Subcutaneous abdominal adipose tissue (tissue), 5 donors: ENCODE results near the gene PHOX2B.

Experiments
- H3K27ac ChIP-seq: one replicate; pipeline ENCODE4 v1.7.0; 2013; ENCODE audit warnings: low read depth, mild to moderate bottlenecking, inconsistent platforms, low read length, moderate library complexity
- H3K27me3 ChIP-seq, 5 donors: one replicate each; pipeline ENCODE4 v1.7.0; 2013; ENCODE audit warnings: low read length in 5 of 5, inconsistent platforms in 1 of 5; ENCODE audit not compliant: control insufficient read depth in 5 of 5, insufficient read depth in 4 of 5
- H3K36me3 ChIP-seq, 5 donors: one replicate each; pipeline ENCODE4 v1.7.0; 2013; ENCODE audit warnings: low read length in 5 of 5; ENCODE audit not compliant: control insufficient read depth in 5 of 5, insufficient read depth in 5 of 5
- H3K4me1 ChIP-seq, 5 donors: one replicate each; pipeline ENCODE4 v1.7.0; 2013; ENCODE audit warnings: low read length in 5 of 5, mild to moderate bottlenecking in 3 of 5, moderate library complexity in 1 of 5; ENCODE audit not compliant: control insufficient read depth in 5 of 5, insufficient read depth in 5 of 5
- H3K4me3 ChIP-seq, 5 donors: one replicate each; pipeline ENCODE4 v1.7.0; 2013; ENCODE audit warnings: low read length in 5 of 5, low read depth in 1 of 5
- H3K9ac ChIP-seq, 5 donors: one replicate each; pipeline ENCODE4 v1.7.0; 2013; ENCODE audit warnings: low read length in 5 of 5, mild to moderate bottlenecking in 4 of 5, moderate library complexity in 3 of 5
- H3K9me3 ChIP-seq, 5 donors: one replicate each; pipeline ENCODE4 v1.7.0; 2013; ENCODE audit warnings: low read length in 5 of 5; ENCODE audit not compliant: control insufficient read depth in 5 of 5
- donor health status: healthy.
- donor health status: healthy.
- donor health status: healthy.
- donor health status: healthy.
- donor health status: healthy.

The PHOX2B gene

DNA sequence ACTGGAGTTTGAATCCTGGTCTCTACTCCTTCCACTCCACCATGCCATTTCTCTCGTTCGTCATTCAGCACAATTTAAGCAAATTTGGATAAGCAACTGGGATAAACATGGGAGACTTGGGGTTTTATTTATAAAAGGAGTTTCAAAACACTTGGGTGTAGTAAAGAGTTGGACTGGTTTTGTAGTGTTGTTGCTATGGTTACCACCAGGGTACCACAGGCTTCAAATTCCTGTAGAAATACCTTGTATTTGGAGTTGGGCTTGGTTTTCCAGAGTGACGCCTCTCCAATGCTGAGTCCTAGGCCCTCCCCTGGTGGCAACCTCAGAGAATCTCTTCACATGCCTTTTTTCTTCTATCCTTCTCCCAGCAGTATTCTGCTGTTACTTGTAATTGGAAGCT, 27.9 kb upstream of the PHOX2B start:
- no peaks in the 10 kb centered on the region for H3K36me3 ChIP-seq
- H3K9ac ChIP-seq: no peak overlapping the region
- peaks cover 0 to 4% (median 0%) of the 10 kb centered on the region in 5 donors for H3K27me3 ChIP-seq
- no peak overlapping the region for H3K27ac ChIP-seq
- no peak overlapping the region for H3K4me3 ChIP-seq
- no peaks in the 10 kb centered on the region for H3K4me1 ChIP-seq
- H3K9me3 ChIP-seq: no peaks in the 10 kb centered on the region

DNA sequence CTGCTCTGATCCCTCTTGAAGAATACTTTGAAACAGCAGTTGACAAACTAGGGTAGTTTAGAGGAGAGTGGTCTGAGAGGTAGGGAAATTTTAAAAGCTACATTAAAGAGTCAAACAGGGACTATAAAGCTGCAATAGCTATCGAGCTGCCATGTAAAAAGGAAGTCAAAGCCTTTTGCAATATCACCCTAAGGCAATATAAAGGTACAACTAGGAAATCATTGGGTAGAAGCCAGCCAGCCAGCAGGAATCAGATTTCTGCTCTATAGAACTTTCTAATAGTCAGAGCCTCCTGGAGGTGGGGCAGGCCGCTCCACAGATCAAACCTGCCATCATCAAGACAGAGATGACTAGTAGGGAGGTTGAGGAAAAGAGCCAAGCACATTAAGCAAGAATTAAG, 15.2 kb upstream of the PHOX2B start:
- peaks cover 2 to 6% (median 3%) of the 10 kb centered on the region in 5 donors for H3K27me3 ChIP-seq
- H3K4me1 ChIP-seq: no peaks in the 10 kb centered on the region
- H3K4me3 ChIP-seq: no peak overlapping the region
- H3K27ac ChIP-seq: no peak overlapping the region
- H3K36me3 ChIP-seq: no peaks in the 10 kb centered on the region
- H3K9me3 ChIP-seq: peaks cover 0 to 2% (median 0%) of the 10 kb centered on the region in 5 donors
- no peak overlapping the region for H3K9ac ChIP-seq

DNA sequence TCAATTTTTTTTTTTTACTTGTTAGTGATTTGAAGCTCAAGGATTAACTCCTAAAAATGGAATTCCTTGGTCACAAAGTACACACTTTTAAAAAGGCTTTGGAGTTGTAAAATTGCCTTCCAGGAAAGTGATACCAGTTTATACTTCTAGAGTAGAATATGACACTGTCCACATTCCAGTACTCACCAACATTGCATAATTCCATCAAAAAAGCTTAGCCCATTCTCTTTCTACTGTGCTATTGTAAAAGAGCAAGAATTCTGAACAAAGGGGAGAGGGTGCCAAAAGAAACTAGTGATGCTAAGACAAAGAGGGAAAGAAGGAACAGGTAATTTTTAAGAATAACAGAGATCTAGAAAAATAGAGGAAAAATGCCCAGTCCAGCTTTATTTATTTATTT, 10.4 kb upstream of the PHOX2B start:
- Histone ChIP-seq H3K9me3 (peaks cover 0 to 2% (median 0%) of the 10 kb centered on the region in 5 donors), H3K36me3 (no peaks in the 10 kb centered on the region), H3K4me3 (no peak overlapping the region), H3K4me1 (no peaks in the 10 kb centered on the region), H3K9ac (no peak overlapping the region), H3K27ac (no peak overlapping the region), H3K27me3 (peaks cover 9 to 34% (median 15%) of the 10 kb centered on the region in 5 donors)

DNA sequence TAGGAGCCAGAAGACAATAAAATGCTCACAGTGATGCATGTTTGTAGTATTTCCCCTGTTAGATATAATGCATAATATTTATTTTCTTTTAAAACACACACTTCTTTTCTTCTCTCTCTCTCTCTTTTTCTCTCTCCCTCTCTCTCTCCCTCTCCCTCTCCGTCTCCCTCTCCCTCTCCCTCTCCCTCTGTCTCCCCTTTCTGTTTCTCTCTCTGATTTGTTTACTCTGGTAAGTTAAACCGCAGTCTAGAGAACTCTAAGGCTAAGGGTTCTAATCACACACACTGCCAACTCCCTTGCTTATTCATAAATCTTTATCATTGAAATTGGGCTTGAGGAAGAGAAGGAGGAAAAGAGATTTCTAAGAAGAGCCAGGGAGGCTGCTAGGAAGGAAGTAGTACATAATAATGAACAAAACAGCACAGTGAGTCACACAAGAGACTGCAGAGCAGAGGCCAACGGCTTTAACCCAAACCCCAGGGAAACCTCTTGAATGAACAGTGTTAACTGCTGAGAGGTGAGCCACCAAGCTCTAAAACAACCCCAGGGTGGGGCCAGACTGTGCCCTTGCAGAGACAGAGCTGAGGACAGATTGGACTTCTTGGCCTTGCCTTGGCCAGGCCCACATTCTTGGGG, 9.1 kb upstream of the PHOX2B start:
- Histone ChIP-seq H3K36me3 (no peaks in the 10 kb centered on the region), H3K9ac (no peak overlapping the region), H3K4me3 (no peak overlapping the region), H3K9me3 (no peaks in the 10 kb centered on the region), H3K4me1 (no peaks in the 10 kb centered on the region), H3K27ac (no peak overlapping the region), H3K27me3 (peaks cover 13 to 42% (median 24%) of the 10 kb centered on the region in 5 donors)

DNA sequence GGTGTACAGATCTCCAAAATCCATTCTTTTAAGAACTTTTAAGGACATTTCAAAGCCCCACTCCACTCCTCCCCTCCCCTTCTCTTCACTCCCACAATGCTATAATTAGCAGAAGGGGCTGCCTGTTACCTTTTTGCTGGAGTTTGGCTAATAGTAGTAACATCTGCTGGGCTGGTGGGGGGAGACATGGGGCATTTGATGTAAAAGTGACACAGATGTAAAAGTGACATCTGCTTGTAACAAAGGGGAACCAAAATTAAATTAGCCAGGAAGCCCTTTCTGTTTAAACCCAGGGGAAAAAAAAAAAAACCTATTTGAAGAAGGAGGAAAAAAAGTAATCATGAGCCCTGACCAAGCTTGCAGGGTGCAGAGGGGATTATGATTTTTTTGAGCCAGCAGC, 5.4 kb upstream of the PHOX2B start:
- Histone ChIP-seq H3K36me3 (no peaks in the 10 kb centered on the region), H3K4me1 (peaks cover 0 to 3% (median 0%) of the 10 kb centered on the region in 5 donors), H3K9ac (no peak overlapping the region), H3K9me3 (no peaks in the 10 kb centered on the region), H3K27me3 (peaks cover 41 to 77% (median 50%) of the 10 kb centered on the region in 5 donors), H3K4me3 (no peak overlapping the region), H3K27ac (no peak overlapping the region)

DNA sequence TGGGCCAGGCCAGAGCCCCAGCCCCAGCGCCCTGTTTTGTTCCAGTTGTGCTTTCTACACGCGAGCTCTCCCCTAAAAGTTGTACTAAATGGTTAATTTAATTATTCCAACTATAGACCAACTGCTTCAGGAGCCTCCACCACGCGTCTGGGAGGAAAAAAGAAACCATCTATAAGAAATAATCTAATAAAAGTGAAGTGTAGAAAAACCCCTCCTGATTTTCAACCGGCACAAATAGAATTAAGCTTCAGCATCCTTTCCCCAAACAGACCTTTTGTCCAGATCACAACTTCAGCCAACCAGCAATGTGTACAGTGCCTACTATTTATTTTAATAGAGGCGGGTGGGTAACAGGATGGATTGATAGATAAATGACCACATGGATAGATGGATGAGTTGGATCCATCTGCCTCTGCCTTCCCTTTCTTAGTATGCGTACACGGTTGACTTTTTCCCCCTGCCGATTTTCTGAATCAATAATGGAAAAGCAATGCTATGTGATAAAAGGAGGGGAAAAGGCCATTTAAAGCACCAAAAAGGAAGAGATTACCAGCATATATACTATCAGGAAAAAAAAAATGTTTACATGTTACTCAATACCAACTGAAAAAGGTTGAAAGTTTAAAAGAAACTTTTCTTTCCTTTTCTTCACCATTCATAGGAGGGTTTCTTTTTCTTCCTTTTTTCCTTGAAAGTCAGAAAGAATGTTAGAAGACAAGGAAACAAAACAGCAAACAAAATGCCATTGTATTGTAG, 3.7 kb upstream of the PHOX2B start:
- no peak overlapping the region for H3K4me3 ChIP-seq
- H3K27me3 ChIP-seq: peaks cover 55 to 88% (median 60%) of the 10 kb centered on the region in 5 donors
- H3K9ac ChIP-seq: no peak overlapping the region
- no peak overlapping the region for H3K27ac ChIP-seq
- H3K9me3 ChIP-seq: no peaks in the 10 kb centered on the region
- no peaks in the 10 kb centered on the region for H3K36me3 ChIP-seq
- H3K4me1 ChIP-seq: peaks cover 0 to 3% (median 2%) of the 10 kb centered on the region in 5 donors

DNA sequence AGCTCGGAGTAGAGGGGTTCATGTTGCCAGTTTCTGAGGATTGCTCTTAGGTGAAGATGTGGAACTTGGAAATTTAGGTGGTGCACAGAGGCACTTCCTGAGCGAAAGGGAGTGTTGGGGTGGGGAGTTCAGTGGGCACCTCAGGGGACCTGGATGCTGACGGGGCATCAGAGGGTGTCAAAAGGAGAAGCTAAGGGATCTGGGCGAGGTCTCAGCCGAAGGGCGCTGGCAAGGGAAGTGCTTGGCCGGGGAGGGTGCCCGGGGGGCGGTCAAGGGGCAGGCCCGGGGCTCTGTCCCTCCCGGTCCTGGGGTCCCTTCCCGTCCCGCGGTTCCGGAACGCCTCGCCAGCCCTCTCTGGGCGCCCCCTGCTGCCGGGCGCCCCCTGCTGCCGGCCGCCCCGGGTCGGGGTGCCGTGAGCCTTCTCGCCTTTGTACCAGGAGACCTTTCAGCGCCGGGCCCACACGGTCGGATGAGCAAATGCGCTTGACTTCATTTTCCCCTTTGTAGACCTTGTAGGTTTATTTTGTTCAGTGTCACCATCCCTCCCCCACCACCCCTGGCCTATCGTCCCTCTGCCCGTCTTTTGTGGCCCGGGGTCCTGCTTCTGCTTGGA, 3.0 kb upstream of the PHOX2B start:
- peaks cover 63 to 88% (median 65%) of the 10 kb centered on the region in 5 donors for H3K27me3 ChIP-seq
- H3K27ac ChIP-seq: no peak overlapping the region
- H3K36me3 ChIP-seq: no peaks in the 10 kb centered on the region

DNA sequence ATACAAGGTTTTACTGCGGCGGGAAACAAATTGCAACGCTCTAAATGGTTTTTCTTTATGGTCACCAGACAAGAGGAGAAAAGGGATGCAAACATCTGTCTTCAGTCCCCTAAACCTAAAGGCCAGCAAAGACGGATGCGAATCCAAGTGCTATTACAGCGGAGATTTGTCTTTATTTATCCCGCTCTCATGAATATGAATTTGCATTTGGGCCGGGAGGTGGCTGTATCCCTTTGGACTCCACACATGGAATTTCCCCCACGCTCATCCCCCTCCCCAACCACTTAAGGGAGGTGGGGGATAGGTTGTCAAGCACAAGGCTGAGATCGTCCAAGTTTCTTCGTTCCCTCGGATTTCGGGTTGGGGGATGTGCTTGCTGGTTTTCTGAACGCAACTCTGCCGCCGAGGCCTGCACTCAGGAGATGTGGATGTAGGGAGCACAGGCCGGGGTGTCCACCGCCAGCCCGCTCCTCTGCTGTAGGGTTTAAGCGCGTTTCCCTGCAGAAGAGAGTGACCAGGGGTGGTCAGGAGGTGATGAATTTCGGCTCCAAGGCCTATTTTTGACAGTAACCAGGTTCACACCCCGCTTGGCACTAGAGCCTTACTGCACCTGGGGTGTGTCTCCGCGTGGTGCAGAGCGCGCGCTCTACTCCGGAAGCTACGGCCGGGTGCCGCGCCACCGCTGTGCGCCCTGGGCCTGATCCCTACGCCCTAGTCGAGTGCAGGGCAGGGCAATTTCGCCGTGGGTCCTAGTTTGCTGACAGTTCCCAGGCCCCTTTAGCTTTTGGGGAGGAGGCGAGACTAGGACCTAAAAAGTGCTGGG, 2.3 kb upstream of the PHOX2B start:
- H3K4me1 ChIP-seq: peaks cover 0 to 9% (median 3%) of the 10 kb centered on the region in 5 donors
- no peak overlapping the region for H3K27ac ChIP-seq
- no peak overlapping the region for H3K4me3 ChIP-seq
- no peaks in the 10 kb centered on the region for H3K9me3 ChIP-seq
- peaks cover 66 to 87% (median 69%) of the 10 kb centered on the region in 5 donors for H3K27me3 ChIP-seq
- H3K36me3 ChIP-seq: no peaks in the 10 kb centered on the region
- H3K9ac ChIP-seq: no peak overlapping the region

More for the DNA sequence above, 3.0 kb upstream of the PHOX2B start:
- Histone ChIP-seq H3K9ac (no peak overlapping the region), H3K4me1 (peaks cover 0 to 5% (median 3%) of the 10 kb centered on the region in 5 donors), H3K9me3 (no peaks in the 10 kb centered on the region), H3K4me3 (no peak overlapping the region)

DNA sequence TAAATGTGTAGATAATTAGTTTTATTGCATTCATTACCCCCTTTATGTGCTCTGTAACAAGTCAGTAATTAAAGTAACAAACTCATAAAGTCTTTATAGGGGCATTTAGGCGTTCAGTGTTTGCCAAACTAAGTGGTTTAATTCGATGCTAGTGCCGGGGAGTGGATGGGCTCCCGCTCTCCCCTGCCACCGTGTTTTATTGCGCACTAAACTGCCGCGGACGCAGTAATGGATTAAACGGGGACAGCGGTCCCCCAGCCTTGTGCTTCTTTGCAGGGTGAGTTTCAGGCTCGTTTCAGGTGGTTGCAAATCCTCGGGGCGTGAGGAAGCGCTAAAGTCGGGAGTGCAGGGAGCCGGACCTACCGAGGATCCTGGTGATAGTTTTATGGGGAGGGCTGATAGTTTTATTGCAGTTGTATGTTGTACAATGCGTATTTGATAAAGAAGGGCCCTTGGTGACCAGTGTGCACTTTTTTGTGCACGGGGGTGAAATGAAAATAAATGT, 1.6 kb upstream of the PHOX2B start:
- peaks cover 0 to 9% (median 3%) of the 10 kb centered on the region in 5 donors for H3K4me1 ChIP-seq
- no peak overlapping the region for H3K27ac ChIP-seq
- no peak overlapping the region for H3K9ac ChIP-seq
- no peaks in the 10 kb centered on the region for H3K36me3 ChIP-seq
- no peak overlapping the region for H3K4me3 ChIP-seq
- H3K27me3 ChIP-seq: peaks cover 69 to 87% (median 73%) of the 10 kb centered on the region in 5 donors
- H3K9me3 ChIP-seq: peaks cover 0 to 3% (median 0%) of the 10 kb centered on the region in 5 donors
